ENCODE measurements around the gene B4GALT1. TPM values are rescaled to one million over a fixed set of nuclear protein-coding genes. Genes with fewer than 3 reads are reported as not detected.

The B4GALT1 gene
- total RNA-seq, 1 donor from 2014 or later = 100 TPM

DNA sequence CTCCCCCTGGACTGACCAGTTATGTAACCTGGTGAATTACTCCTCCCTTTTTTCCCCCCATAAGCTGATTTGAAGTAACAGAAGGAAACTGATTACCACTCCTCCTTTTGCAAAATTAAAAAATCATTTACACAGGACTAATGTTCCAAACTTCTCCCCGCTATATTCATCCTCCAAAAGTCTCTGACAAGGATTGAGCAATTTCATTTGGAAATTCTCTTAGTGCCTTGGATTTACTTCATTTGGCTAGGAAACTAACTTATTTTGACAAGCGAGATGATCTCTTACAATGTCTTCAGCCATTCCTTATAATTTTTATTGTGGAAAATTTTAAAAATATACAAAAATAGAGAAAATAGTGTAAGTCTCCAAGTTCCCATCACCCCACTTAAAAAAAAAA, 15.4 kb upstream of the B4GALT1 start:
- no peaks in the 10 kb centered on the region for H3K36me3 ChIP-seq
- no peak for DNase-seq (ENCODE audit: low spot score in 2 of 2)
- peak overlapping the region in 1 of 2 donors; percentile 88 for H3K27ac ChIP-seq
- H3K4me3 ChIP-seq = no peak overlapping the region
- H3K27me3 ChIP-seq = no peaks in the 10 kb centered on the region
- peaks cover 4 to 43% of the 10 kb centered on the region in 2 donors for H3K4me1 ChIP-seq
- intact Hi-C loops (cut with DNase I) = no loop called here
- TF ChIP-seq CTCF (IDR thresholded peaks at IDR 0.05) = no peak
- H3K9me3 ChIP-seq = no peaks in the 10 kb centered on the region

DNA sequence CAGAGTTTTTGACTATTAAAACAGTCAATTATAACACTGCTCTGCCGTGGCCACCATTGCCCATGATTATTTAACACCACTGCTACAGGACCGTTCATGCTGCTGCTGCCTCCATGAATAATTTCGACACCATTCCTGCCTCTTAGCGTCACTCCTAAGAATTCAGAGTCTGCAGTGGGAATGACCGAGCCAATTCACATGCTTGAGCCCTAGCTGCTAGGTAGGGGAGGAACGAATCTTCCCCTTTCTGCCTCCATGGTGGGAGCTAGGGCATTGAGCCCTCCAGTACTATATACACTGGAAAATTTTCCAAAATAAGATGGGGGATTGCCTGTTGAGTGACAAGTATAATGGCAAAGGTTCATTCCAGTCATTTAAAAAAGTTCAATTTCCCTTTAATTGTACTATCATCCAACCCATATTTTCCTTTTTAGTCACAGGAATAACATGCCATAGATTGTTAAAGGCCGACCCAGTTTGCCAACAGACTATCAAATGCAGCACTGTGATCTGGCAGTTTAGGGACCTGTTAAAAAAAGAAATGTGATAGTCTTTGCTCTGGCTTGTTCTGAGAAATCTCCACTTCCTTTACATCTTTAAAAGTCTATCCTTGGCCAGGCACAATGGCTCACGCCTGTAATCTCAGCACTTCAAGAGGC, 13.5 kb upstream of the B4GALT1 start:
- intact Hi-C loops (cut with DNase I) = loop anchor here (1.0 kb wide), 1 partner anchor 12 kb away; no protein-coding TSS in a partner anchor
- peak overlapping the region; percentile 85 to 88 for H3K27ac ChIP-seq
- peaks cover 0 to 25% of the 10 kb centered on the region in 2 donors for H3K4me1 ChIP-seq
- no peaks in the 10 kb centered on the region for H3K9me3 ChIP-seq
- TF ChIP-seq CTCF (IDR thresholded peaks at IDR 0.05) = no peak
- H3K27me3 ChIP-seq = no peaks in the 10 kb centered on the region
- DNase-seq (ENCODE audit: low spot score in 2 of 2) = peak in 1 of 2 donors; percentile 77
- no peaks in the 10 kb centered on the region for H3K36me3 ChIP-seq
- no peak overlapping the region for H3K4me3 ChIP-seq

- Histone ChIP-seq H3K27ac (peak overlapping the region in 1 of 2 donors; percentile 88), H3K4me1 (peaks cover 0 to 20% of the 10 kb centered on the region in 2 donors), H3K9me3 (no peaks in the 10 kb centered on the region), H3K36me3 (no peaks in the 10 kb centered on the region), H3K27me3 (no peaks in the 10 kb centered on the region), H3K4me3 (no peak overlapping the region)
- intact Hi-C loops (cut with DNase I) = no loop called here
- DNase-seq (ENCODE audit: low spot score in 2 of 2) = no peak
- TF ChIP-seq CTCF (IDR thresholded peaks at IDR 0.05) = no peak
These were observed 12.0 kb upstream of the B4GALT1 start for GRCh38 chr9:33178972-33179697.

GRCh38 chr9:33177639-33178038, 10.5 kb upstream of the B4GALT1 start:
- intact Hi-C loops (cut with DNase I) = no loop called here
- no peak overlapping the region for H3K4me3 ChIP-seq
- no peak for DNase-seq (ENCODE audit: low spot score in 2 of 2)

GRCh38 chr9:33177086-33177485, 9.9 kb upstream of the B4GALT1 start:
- TF ChIP-seq CTCF (IDR thresholded peaks at IDR 0.05) = no peak
- Histone ChIP-seq H3K27ac (no peak overlapping the region), H3K27me3 (no peaks in the 10 kb centered on the region), H3K4me1 (peaks cover 3 to 24% of the 10 kb centered on the region in 2 donors), H3K36me3 (no peaks in the 10 kb centered on the region), H3K9me3 (no peaks in the 10 kb centered on the region), H3K4me3 (no peak overlapping the region)
- intact Hi-C loops (cut with DNase I) = no loop called here
- no peak for DNase-seq (ENCODE audit: low spot score in 2 of 2)

More at GRCh38 chr9:33177639-33178038, 10.5 kb upstream of the B4GALT1 start:
- H3K27me3 ChIP-seq = no peaks in the 10 kb centered on the region
- H3K4me1 ChIP-seq = peaks cover 0 to 21% of the 10 kb centered on the region in 2 donors
- H3K27ac ChIP-seq = no peak overlapping the region
- H3K36me3 ChIP-seq = no peaks in the 10 kb centered on the region
- no peak for TF ChIP-seq CTCF (IDR thresholded peaks at IDR 0.05)
- H3K9me3 ChIP-seq = no peaks in the 10 kb centered on the region

Data from ascending aorta (tissue), 2 donors.